SK-N-SH treated with all-trans-retinoic acid at 6 μM for 48 hours (cell line): ENCODE measurements around the gene ACKR4.

Source experiments
- ATAC-seq: fragments of 200-7000 bp; cut with Tn5 transposase; 3 replicates; pipeline ENCODE4 v1.9.1; 2020; ENCODE audit warnings: mild to moderate bottlenecking, moderate library complexity
- ARNTL ChIP-seq: fragments of 450-650 bp; formaldehyde crosslinking; IDR thresholded peaks from 2 replicates; pipeline ENCODE4 v1.5.0; 2020; ENCODE audit warnings: low read depth, mild to moderate bottlenecking, moderate library complexity, borderline replicate concordance
- BACH2 ChIP-seq: fragments of 250-450 bp; sonication (Bioruptor Pico); IDR thresholded peaks from 2 replicates; pipeline ENCODE4 v1.9.0; 2021; ENCODE audit warnings: mild to moderate bottlenecking, borderline replicate concordance
- CSDC2 ChIP-seq: fragments of 250-450 bp; sonication (Bioruptor Pico); IDR thresholded peaks from 2 replicates; pipeline ENCODE4 v1.5.0; 2020; ENCODE audit warnings: mild to moderate bottlenecking, moderate library complexity
- ESRRG ChIP-seq: fragments of 250-450 bp; sonication (Bioruptor Pico); IDR thresholded peaks from 2 replicates; pipeline ENCODE4 v1.6.1; 2021; ENCODE audit warnings: mild to moderate bottlenecking
- GLIS3 ChIP-seq: fragments of 250-450 bp; sonication (Bioruptor Pico); IDR thresholded peaks from 2 replicates; pipeline ENCODE4 v1.5.0; 2020; ENCODE audit warnings: mild to moderate bottlenecking, moderate library complexity
- ISL1 ChIP-seq: fragments of 250-450 bp; sonication (Bioruptor Pico); IDR thresholded peaks from 2 replicates; pipeline ENCODE4 v2.1.2; 2022; ENCODE audit warnings: mild to moderate bottlenecking, moderate library complexity
- OSR1 ChIP-seq: fragments of 250-450 bp; sonication (Bioruptor Pico); IDR thresholded peaks from 2 replicates; pipeline ENCODE4 v1.8.0; 2022; ENCODE audit warnings: moderate library complexity, mild to moderate bottlenecking, inconsistent platforms
- PPARA ChIP-seq: fragments of 250-450 bp; sonication (Bioruptor Pico); IDR thresholded peaks from 2 replicates; pipeline ENCODE4 v1.5.0; 2020; ENCODE audit warnings: mild to moderate bottlenecking, borderline replicate concordance
- RARB ChIP-seq: fragments of 250-450 bp; sonication (Bioruptor Pico); IDR thresholded peaks from 2 replicates; pipeline ENCODE4 v1.8.0; 2021; ENCODE audit warnings: mild to moderate bottlenecking, moderate library complexity
- SNAI2 ChIP-seq: fragments of 250-450 bp; sonication (Bioruptor Pico); IDR thresholded peaks from 2 replicates; pipeline ENCODE4 v1.5.0; 2020; ENCODE audit warnings: mild to moderate bottlenecking, moderate library complexity
- TCF4 ChIP-seq: fragments of 250-450 bp; sonication (Bioruptor Pico); IDR thresholded peaks from 2 replicates; pipeline ENCODE4 v1.8.0; 2021; ENCODE audit warnings: mild to moderate bottlenecking, moderate library complexity, borderline replicate concordance
- TOX ChIP-seq: fragments of 250-450 bp; sonication (Bioruptor Pico); IDR thresholded peaks from 2 replicates; pipeline ENCODE4 v1.8.0; 2021; ENCODE audit warnings: mild to moderate bottlenecking, moderate library complexity, borderline replicate concordance
- ZC3H10 ChIP-seq: fragments of 250-450 bp; sonication (Bioruptor Pico); IDR thresholded peaks from 2 replicates; pipeline ENCODE4 v1.5.1; 2021; ENCODE audit warnings: mild to moderate bottlenecking, moderate library complexity
- ZFP3 ChIP-seq: fragments of 250-450 bp; sonication (Bioruptor Pico); IDR thresholded peaks from 2 replicates; pipeline ENCODE4 v1.5.0; 2020; ENCODE audit warnings: mild to moderate bottlenecking, moderate library complexity
- ZFP30 ChIP-seq: fragments of 450-650 bp; formaldehyde crosslinking; IDR thresholded peaks from 2 replicates; pipeline ENCODE4 v1.5.0; 2022; ENCODE audit warnings: mild to moderate bottlenecking, moderate library complexity
- ZNF565 ChIP-seq: fragments of 450-650 bp; formaldehyde crosslinking; conservative IDR thresholded peaks from 2 replicates; pipeline ENCODE4 v1.5.0; 2020; ENCODE audit warnings: low read depth, mild to moderate bottlenecking, moderate library complexity
- ZNF70 ChIP-seq: fragments of 450-650 bp; formaldehyde crosslinking; IDR thresholded peaks from 2 replicates; pipeline ENCODE4 v1.5.0; 2020; ENCODE audit warnings: mild to moderate bottlenecking, moderate library complexity
- ZNF8 ChIP-seq: fragments of 450-650 bp; formaldehyde crosslinking; IDR thresholded peaks from 2 replicates; pipeline ENCODE4 v1.5.0; 2020; ENCODE audit warnings: mild to moderate bottlenecking, moderate library complexity
- TF ChIP-seq, protein P1 (sequence below): fragments of 250-450 bp; sonication (Bioruptor Pico); IDR thresholded peaks from 2 replicates; pipeline ENCODE4 v1.8.0; 2020; ENCODE audit warnings: mild to moderate bottlenecking, moderate library complexity, borderline replicate concordance
- TF ChIP-seq, protein P2 (sequence below): fragments of 250-450 bp; sonication (Bioruptor Pico); IDR thresholded peaks from 2 replicates; pipeline ENCODE4 v1.5.0; 2020; ENCODE audit warnings: mild to moderate bottlenecking, moderate library complexity
- TF ChIP-seq, protein P3 (sequence below): fragments of 250-450 bp; sonication (Bioruptor Pico); IDR thresholded peaks from 2 replicates; pipeline ENCODE4 v1.8.0; 2021; ENCODE audit warnings: low read depth, mild to moderate bottlenecking, moderate library complexity, borderline replicate concordance

Gene ACKR4

DNA sequence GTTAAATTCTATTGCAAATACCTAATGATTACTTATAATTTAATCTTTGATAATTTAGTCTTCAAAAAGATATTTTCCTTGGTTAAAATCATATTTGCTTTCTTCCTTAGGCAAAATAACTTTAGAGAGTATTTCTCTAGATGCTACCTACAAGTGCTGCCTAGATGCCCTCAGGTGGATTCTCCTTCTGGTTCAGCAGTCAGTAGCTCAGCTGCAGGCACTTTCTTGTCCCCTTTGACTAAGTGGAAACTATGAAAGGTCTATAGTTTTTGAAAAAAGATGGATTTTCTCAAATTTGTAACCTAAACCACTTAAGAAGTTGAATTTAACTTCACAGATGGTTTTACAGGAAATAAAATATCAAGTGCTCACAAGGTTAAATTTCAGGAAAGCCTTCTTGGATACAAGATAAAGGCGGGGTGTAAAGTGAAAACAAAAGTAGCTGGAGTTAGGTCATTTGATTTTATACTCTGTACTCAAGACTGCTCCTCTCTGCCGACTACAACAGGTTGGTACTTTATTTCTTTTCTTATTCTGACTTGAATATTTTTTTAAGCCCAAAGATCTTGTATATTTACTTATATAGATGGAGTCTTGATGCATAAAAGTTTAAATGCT lies at the start of gene ACKR4:
ACKR4 (plus strand) TSS at position 455 of the 618 bp plus-strand sequence. CDS start 3,128 bp downstream, outside the sequence.
- no peak for ATAC-seq
- TF ChIP-seq TCF4 (CRISPR knock-in tag) = no peak
- no peak for TF ChIP-seq ZNF8 (CRISPR knock-in tag)
- TF ChIP-seq, protein P1, sequence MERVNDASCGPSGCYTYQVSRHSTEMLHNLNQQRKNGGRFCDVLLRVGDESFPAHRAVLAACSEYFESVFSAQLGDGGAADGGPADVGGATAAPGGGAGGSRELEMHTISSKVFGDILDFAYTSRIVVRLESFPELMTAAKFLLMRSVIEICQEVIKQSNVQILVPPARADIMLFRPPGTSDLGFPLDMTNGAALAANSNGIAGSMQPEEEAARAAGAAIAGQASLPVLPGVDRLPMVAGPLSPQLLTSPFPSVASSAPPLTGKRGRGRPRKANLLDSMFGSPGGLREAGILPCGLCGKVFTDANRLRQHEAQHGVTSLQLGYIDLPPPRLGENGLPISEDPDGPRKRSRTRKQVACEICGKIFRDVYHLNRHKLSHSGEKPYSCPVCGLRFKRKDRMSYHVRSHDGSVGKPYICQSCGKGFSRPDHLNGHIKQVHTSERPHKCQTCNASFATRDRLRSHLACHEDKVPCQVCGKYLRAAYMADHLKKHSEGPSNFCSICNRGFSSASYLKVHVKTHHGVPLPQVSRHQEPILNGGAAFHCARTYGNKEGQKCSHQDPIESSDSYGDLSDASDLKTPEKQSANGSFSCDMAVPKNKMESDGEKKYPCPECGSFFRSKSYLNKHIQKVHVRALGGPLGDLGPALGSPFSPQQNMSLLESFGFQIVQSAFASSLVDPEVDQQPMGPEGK (CRISPR knock-in tag) = no peak
- no peak for TF ChIP-seq ZFP3 (CRISPR knock-in tag)
- TF ChIP-seq, protein P2, sequence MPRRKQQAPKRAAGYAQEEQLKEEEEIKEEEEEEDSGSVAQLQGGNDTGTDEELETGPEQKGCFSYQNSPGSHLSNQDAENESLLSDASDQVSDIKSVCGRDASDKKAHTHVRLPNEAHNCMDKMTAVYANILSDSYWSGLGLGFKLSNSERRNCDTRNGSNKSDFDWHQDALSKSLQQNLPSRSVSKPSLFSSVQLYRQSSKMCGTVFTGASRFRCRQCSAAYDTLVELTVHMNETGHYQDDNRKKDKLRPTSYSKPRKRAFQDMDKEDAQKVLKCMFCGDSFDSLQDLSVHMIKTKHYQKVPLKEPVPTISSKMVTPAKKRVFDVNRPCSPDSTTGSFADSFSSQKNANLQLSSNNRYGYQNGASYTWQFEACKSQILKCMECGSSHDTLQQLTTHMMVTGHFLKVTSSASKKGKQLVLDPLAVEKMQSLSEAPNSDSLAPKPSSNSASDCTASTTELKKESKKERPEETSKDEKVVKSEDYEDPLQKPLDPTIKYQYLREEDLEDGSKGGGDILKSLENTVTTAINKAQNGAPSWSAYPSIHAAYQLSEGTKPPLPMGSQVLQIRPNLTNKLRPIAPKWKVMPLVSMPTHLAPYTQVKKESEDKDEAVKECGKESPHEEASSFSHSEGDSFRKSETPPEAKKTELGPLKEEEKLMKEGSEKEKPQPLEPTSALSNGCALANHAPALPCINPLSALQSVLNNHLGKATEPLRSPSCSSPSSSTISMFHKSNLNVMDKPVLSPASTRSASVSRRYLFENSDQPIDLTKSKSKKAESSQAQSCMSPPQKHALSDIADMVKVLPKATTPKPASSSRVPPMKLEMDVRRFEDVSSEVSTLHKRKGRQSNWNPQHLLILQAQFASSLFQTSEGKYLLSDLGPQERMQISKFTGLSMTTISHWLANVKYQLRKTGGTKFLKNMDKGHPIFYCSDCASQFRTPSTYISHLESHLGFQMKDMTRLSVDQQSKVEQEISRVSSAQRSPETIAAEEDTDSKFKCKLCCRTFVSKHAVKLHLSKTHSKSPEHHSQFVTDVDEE (CRISPR knock-in tag) = no peak
- TF ChIP-seq ISL1 = no peak
- no peak for TF ChIP-seq ZC3H10 (CRISPR knock-in tag)

DNA sequence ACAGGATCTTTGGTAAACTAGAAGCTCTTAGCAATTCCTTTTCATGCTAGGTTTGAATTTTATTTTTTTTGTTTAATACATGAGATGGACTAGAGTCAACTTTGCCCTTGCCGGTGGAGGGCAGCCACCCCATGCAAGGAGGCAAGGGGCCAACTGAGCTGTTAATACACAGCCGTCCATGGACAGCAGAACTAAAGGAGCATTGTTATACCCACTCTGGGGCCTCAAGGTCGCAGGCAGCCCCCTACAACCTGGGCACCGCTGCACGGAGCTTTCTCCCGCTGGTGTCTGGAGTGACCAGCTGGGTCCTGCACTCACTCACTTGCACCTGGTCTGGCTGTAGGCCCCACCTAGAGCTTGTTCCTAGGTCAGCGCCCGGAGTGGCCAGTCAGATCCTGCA lies 47.9 kb upstream of the ACKR4 start:
- no peak for ATAC-seq
- no peak for TF ChIP-seq RARB (CRISPR knock-in tag)

DNA sequence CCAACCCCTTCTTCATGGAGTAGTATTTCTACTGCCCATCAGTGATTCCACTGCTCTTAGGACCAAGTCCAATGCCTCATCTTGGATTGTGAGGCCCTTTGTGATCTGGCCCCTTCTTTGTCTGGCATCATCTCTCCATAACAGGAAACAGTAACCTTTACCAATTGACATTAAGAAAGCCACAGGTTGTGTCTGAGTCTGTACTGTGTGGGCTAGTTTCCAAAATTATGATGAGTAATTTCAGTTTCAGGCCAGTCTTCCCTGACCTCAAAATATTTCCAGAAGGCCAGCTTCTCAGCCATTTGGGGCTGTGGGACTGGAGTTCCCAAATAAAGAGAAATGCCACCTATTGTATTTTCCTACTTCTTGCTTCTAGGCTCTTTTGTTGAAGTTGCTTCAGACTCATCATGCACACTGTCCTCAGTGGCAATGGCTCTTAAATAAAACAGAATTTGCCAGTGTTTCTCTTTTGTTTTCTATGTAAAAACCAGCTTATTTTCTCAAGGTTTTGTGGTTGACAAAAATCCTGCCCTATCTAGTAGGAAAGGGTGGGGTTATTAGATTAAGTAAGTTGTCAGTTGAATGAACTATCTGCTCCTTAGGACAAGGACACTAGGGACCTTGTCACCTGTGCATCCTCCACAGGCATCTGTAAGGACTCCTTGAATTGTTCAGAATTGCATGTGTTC lies 47.0 kb upstream of the ACKR4 start:
- TF ChIP-seq PPARA (CRISPR knock-in tag) (no peak), ZNF565 (CRISPR knock-in tag) (no peak), ESRRG (CRISPR knock-in tag) (no peak), GLIS3 (CRISPR knock-in tag) (no peak), ZC3H10 (CRISPR knock-in tag) (no peak), OSR1 (CRISPR knock-in tag) (no peak), CSDC2 (CRISPR knock-in tag) (no peak), SNAI2 (CRISPR knock-in tag) (no peak)
- TF ChIP-seq, protein P2 (CRISPR knock-in tag) = no peak
- peak; percentile 84 for ATAC-seq

DNA sequence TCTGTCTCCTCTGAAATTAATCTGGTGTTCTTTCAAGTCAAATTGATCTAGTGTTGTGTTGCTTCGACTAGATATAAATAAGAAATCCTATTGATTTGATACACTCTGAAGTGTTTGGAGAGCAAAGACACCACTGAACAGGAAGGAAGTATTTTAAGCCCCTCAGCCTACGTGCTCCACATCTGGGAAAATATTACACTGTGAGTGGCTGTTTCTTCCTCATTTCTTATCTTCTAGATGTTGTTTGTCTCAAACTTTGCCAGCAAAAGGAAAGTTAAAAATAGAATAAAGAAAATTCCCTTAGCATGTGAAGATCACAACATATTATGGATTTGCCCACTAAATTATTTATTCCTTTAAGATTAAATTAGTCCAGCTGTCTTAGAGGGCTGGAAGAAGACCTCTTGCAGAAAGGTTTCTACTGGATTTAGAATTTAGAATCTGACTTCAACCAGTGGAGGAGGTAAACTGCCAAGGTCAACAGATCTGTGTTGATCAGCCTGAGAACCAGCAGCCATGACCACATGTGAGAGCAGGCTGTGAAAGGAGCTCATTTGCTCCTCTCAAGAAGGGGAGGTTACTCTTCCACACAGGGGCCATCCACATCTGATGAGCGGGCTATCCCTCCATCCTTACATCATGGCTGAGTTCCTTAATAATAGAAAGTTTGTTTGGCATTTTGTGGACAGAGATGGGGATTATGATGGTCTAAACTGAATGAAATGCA lies 46.3 kb upstream of the ACKR4 start:
- ATAC-seq = 0 out of 3 replicates have a peak, but pooled peaks have one; percentile 17
- TF ChIP-seq CSDC2 (CRISPR knock-in tag) = no peak
- TF ChIP-seq ZNF70 (CRISPR knock-in tag) = no peak
- TF ChIP-seq ZFP30 = no peak
- TF ChIP-seq, protein P1 (CRISPR knock-in tag) = no peak
- no peak for TF ChIP-seq OSR1 (CRISPR knock-in tag)
- no peak for TF ChIP-seq ZC3H10 (CRISPR knock-in tag)
- no peak for TF ChIP-seq ZNF8 (CRISPR knock-in tag)
- TF ChIP-seq RARB (CRISPR knock-in tag) = no peak
- no peak for TF ChIP-seq ZFP3 (CRISPR knock-in tag)
- no peak for TF ChIP-seq ARNTL (CRISPR knock-in tag)
- no peak for TF ChIP-seq TOX (CRISPR knock-in tag)
- TF ChIP-seq ESRRG (CRISPR knock-in tag) = no peak
- no peak for TF ChIP-seq TCF4 (CRISPR knock-in tag)
- TF ChIP-seq, protein P3, sequence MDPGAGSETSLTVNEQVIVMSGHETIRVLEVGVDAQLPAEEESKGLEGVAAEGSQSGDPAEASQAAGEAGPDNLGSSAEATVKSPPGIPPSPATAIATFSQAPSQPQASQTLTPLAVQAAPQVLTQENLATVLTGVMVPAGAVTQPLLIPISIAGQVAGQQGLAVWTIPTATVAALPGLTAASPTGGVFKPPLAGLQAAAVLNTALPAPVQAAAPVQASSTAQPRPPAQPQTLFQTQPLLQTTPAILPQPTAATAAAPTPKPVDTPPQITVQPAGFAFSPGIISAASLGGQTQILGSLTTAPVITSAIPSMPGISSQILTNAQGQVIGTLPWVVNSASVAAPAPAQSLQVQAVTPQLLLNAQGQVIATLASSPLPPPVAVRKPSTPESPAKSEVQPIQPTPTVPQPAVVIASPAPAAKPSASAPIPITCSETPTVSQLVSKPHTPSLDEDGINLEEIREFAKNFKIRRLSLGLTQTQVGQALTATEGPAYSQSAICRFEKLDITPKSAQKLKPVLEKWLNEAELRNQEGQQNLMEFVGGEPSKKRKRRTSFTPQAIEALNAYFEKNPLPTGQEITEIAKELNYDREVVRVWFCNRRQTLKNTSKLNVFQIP (CRISPR knock-in tag) = no peak
- TF ChIP-seq BACH2 = no peak
- TF ChIP-seq ISL1 = no peak
- TF ChIP-seq PPARA (CRISPR knock-in tag) = no peak
- no peak for TF ChIP-seq ZNF565 (CRISPR knock-in tag)
